ENCODE results near the gene WASF2. TPM values are rescaled to one million over a fixed set of nuclear protein-coding genes. Genes with fewer than 3 reads are reported as not detected.
"Not testable (repeated sequence)": the region's sequence is repeated elsewhere in the genome, so short reads cannot be mapped to it uniquely, and the experiment has no call there.

The WASF2 gene
- total RNA-seq, 1 donor from 2014 or later = 113 TPM

DNA sequence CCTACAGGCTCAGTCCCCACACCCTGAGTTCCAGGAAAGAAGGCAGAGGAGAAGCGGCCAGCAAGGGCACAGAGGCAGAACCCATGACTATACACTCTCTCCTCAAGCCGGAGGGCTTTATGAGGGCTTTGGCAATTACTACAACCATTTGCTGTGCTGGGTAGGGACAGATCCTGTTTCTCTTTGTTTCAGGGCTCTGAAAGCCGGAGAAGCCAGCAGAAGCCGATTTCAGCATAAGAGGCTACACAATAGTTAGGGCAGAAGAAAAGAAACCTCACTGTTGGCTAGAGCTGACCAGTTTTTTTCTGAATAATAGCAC, 83.6 kb downstream of the WASF2 start:
- peaks cover 36% of the 10 kb centered on the region for H3K4me1 Mint-ChIP-seq (ENCODE audit: unreplicated experiment)
- H3K4me3 Mint-ChIP-seq = no peak overlapping the region
- no peak for DNase-seq (ENCODE audit: extremely low spot score, unreplicated experiment)
- no peaks in the 10 kb centered on the region for H3K9me3 Mint-ChIP-seq
- peak overlapping the region; percentile 50 for H3K27ac Mint-ChIP-seq
- no peaks in the 10 kb centered on the region for H3K27me3 Mint-ChIP-seq
- TF ChIP-seq, protein P1, sequence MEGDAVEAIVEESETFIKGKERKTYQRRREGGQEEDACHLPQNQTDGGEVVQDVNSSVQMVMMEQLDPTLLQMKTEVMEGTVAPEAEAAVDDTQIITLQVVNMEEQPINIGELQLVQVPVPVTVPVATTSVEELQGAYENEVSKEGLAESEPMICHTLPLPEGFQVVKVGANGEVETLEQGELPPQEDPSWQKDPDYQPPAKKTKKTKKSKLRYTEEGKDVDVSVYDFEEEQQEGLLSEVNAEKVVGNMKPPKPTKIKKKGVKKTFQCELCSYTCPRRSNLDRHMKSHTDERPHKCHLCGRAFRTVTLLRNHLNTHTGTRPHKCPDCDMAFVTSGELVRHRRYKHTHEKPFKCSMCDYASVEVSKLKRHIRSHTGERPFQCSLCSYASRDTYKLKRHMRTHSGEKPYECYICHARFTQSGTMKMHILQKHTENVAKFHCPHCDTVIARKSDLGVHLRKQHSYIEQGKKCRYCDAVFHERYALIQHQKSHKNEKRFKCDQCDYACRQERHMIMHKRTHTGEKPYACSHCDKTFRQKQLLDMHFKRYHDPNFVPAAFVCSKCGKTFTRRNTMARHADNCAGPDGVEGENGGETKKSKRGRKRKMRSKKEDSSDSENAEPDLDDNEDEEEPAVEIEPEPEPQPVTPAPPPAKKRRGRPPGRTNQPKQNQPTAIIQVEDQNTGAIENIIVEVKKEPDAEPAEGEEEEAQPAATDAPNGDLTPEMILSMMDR (conservative IDR thresholded peaks at IDR 0.05) = no peak
- peaks cover 17% of the 10 kb centered on the region for H3K36me3 Mint-ChIP-seq

DNA sequence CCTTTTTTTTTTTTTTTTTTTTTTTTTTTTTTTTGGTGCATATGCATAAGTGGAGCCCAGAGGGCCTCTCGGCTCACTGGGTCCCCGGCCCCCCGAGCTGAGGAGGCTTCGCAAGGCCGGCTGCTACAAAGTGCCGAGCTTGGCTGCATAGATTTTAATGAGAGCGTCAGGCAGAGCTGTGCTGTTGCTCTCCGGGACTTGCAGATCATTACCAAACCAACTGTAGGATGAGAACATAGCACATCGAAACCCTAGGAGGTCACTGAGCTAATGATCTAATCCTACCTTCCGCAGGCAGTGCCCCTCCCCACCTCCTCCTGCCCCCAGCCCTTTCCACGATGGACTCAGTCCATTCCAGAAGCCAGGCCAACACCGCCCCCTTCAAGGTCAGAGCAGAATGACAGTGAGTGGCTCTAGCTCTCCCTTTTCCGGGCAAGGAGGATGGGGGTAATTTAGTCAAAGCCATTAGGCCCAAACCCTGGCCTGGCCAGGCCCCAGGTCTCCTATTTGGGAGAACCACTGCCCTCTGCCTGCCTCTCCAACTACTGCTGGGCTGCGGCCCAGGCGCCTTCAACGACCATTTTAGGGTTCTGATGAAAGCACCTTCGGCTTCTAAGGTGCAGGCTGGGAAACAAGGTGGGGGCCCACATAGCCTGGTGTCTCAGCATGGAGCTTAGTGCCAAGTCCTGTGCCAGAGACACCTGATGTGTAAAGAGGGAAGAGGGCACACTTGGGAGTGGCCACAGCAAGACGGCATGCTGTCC, 84.2 kb downstream of the WASF2 start:
- DNase-seq (ENCODE audit: extremely low spot score, unreplicated experiment); H3K4me3 Mint-ChIP-seq; H3K27me3 Mint-ChIP-seq; H3K9me3 Mint-ChIP-seq: not testable (repeated sequence)
- TF ChIP-seq, protein P1 (conservative IDR thresholded peaks at IDR 0.05) = peak; percentile 14
- Mint-ChIP-seq H3K27ac (peak overlapping the region; percentile 50), H3K4me1 (ENCODE audit: unreplicated experiment) (peaks cover 38% of the 10 kb centered on the region), H3K36me3 (peaks cover 12% of the 10 kb centered on the region)

DNA sequence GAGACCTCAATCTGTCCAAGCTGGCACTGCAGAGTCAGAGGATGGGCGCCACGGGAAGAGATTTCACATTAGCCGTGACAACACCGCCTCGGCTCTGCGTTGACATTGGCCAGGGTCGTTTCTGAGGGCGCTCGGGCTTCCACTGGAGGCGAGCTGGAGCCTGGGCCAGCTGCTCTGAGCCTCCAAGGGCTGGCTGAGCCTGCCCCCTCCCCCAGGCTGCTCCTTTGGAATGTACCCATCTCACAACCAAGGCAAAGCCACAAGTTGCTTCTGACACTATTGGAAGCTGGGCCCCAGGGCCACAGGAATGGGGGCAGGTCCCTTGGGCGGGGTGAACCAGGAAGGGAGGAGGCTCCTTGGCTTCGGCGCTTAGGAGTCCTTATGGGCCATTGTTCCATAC, 84.9 kb downstream of the WASF2 start:
- TF ChIP-seq, protein P1 (conservative IDR thresholded peaks at IDR 0.05) = no peak
- Mint-ChIP-seq H3K27ac (no peak overlapping the region), H3K4me3 (no peak overlapping the region), H3K36me3 (peaks cover 11% of the 10 kb centered on the region), H3K27me3 (no peaks in the 10 kb centered on the region), H3K4me1 (ENCODE audit: unreplicated experiment) (peaks cover 44% of the 10 kb centered on the region), H3K9me3 (no peaks in the 10 kb centered on the region)
- no peak for DNase-seq (ENCODE audit: extremely low spot score, unreplicated experiment)

DNA sequence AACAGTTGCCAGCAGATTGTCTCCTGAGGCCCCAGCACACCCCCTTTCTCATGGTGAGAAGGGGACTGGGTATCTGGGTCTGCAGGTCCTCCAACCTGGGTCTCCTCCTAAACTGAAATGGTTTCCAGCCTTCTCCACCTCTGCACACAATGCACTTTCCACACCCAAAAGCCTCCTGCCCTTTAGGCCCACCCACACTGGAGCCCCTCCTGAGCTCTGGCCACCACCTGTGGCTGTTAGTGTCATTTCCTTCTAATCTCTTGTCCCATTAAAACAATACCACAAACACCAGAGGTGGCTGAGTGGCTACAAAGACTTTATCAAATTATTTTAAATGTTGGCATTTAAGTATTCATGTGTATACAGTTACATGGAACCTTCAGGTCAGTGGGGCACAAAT, 86.0 kb downstream of the WASF2 start:
- peak overlapping the region; percentile 30 for H3K27ac Mint-ChIP-seq

DNA sequence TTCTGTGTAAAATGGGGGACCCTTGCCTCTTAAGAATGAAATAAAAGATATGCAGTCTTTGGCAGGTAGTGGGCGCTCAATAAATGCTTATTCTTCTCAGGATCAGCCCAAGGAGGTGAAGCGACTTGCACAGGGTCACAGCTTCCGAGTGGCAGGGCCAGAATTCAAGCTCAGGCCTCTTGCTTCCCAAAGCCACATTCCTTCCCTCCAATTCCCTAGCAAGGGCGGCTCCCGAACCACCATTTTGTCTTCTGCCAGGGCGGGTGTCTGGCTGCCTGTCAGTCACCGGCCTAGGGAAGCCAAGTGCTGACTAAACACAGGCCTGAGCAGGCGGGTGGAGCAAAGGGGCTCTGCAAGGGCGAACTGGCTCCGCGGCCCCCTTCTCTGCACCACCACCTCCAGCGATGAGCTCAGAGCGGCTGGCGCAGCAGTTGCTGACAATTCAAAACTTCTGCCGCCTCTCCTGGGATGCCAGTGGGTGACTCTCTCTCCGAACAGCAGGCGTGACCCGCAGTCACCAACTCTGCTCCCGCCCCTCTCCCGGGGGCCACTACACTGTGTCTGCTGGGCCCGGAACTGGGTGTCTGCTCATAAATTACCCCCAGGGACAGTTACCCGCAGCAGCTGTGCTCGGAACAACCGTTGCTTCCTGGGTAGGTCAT, 86.8 kb downstream of the WASF2 start:
- H3K4me1 Mint-ChIP-seq (ENCODE audit: unreplicated experiment) = peaks cover 54% of the 10 kb centered on the region
- DNase-seq (ENCODE audit: extremely low spot score, unreplicated experiment) = no peak
- peak overlapping the region; percentile 34 for H3K4me3 Mint-ChIP-seq
- peak overlapping the region; percentile 77 for H3K27ac Mint-ChIP-seq
- peaks cover 7% of the 10 kb centered on the region for H3K36me3 Mint-ChIP-seq
- no peaks in the 10 kb centered on the region for H3K27me3 Mint-ChIP-seq
- H3K9me3 Mint-ChIP-seq = no peaks in the 10 kb centered on the region
- TF ChIP-seq, protein P1 (conservative IDR thresholded peaks at IDR 0.05) = peak; percentile 48

More for the DNA sequence above, 86.0 kb downstream of the WASF2 start:
- H3K4me3 Mint-ChIP-seq = no peak overlapping the region
- peaks cover 50% of the 10 kb centered on the region for H3K4me1 Mint-ChIP-seq (ENCODE audit: unreplicated experiment)
- H3K27me3 Mint-ChIP-seq = no peaks in the 10 kb centered on the region
- no peak for DNase-seq (ENCODE audit: extremely low spot score, unreplicated experiment)
- peaks cover 11% of the 10 kb centered on the region for H3K36me3 Mint-ChIP-seq
- TF ChIP-seq, protein P1 (conservative IDR thresholded peaks at IDR 0.05) = no peak
- no peaks in the 10 kb centered on the region for H3K9me3 Mint-ChIP-seq

Data from type B pancreatic cell (in vitro differentiated cells).